Measurements from ENCODE around the gene C16orf87.
"Not testable (repeated sequence)": the region's sequence is repeated elsewhere in the genome, so short reads cannot be mapped to it uniquely, and the experiment has no call there.

C16orf87 gene

GRCh38 chr16:46830902-46831647, at the start of gene C16orf87:
Gene C16orf87 (minus strand): TSS chr16:46831180. CDS start chr16:46831149, 31 bp downstream.
- peak; percentile 39 for DNase-seq

GRCh38 chr16:46875243-46875642, 44.3 kb upstream of the C16orf87 start:
- DNase-seq = no peak

GRCh38 chr16:46873201-46873600, 42.2 kb upstream of the C16orf87 start:
- DNase-seq = no peak

- no peak for DNase-seq
These were observed 40.6 kb upstream of the C16orf87 start for GRCh38 chr16:46871597-46871996.

- DNase-seq = not testable (repeated sequence)
These were observed 37.9 kb upstream of the C16orf87 start for GRCh38 chr16:46868891-46869290.

- not testable (repeated sequence) for DNase-seq
These were observed 36.5 kb upstream of the C16orf87 start for GRCh38 chr16:46867486-46867885.

- no peak for DNase-seq
These were observed 35.3 kb upstream of the C16orf87 start for GRCh38 chr16:46866286-46866685.

- no peak for DNase-seq
These were observed 31.8 kb upstream of the C16orf87 start for GRCh38 chr16:46862555-46863447.

- DNase-seq = no peak
These were observed 28.8 kb upstream of the C16orf87 start for GRCh38 chr16:46859719-46860152.

GRCh38 chr16:46858151-46858550, 27.2 kb upstream of the C16orf87 start:
- DNase-seq = no peak

GRCh38 chr16:46857368-46857945, 26.5 kb upstream of the C16orf87 start:
- DNase-seq = no peak

GRCh38 chr16:46855389-46855788, 24.4 kb upstream of the C16orf87 start:
- DNase-seq = no peak

GRCh38 chr16:46854846-46855245, 23.9 kb upstream of the C16orf87 start:
- no peak for DNase-seq

- DNase-seq = no peak
These were observed 22.9 kb upstream of the C16orf87 start for GRCh38 chr16:46853713-46854443.

- no peak for DNase-seq
These were observed 21.1 kb upstream of the C16orf87 start for GRCh38 chr16:46852130-46852529.

- DNase-seq = no peak
These were observed 19.9 kb upstream of the C16orf87 start for GRCh38 chr16:46850619-46851555.

GRCh38 chr16:46848768-46849764, 18.1 kb upstream of the C16orf87 start:
- no peak for DNase-seq

GRCh38 chr16:46845952-46846351, 15.0 kb upstream of the C16orf87 start:
- DNase-seq = no peak

GRCh38 chr16:46844771-46845170, 13.8 kb upstream of the C16orf87 start:
- DNase-seq = no peak

GRCh38 chr16:46843898-46844642, 13.1 kb upstream of the C16orf87 start:
- DNase-seq = no peak
